K562 (cell line): Measurements from ENCODE around the gene AQP2. TPM values are rescaled to one million over a fixed set of nuclear protein-coding genes. Genes with fewer than 3 reads are reported as not detected.

ENCODE experiments used
- ARNT ChIP-seq, 2 experiments: fragments of 450-650 bp; IDR thresholded peaks; 2 replicates each; pipeline ENCODE4 v1.6.1; 2016; ENCODE audit warnings: mild to moderate bottlenecking in 1 of 2
- ZFX ChIP-seq: sonication (generic); formaldehyde crosslinking; IDR thresholded peaks from 2 replicates; pipeline ENCODE4 v1.8.0; 2022; ENCODE audit warnings: mild to moderate bottlenecking, missing genetic modification reagents, moderate library complexity
- polyA plus RNA-seq, 8 experiments: library from polyadenylated mRNA; depleted of rRNA in 4 of 8; stranded (reverse) in 5 of 8; unstranded in 3 of 8; fragments of >200 nt; fragmentation: Nextera tagmentation in 2 of 8; fragmentation: Illumina TruSeq in 1 of 8; extraction: Ambion mirVana in 2 of 8; extraction: Trizol in 1 of 8; gene quantifications; 2 replicates each; pipeline versions ENCODE4 v1.2.1 to v1.2.3, GENCODE V29; 2011 to 2014; ENCODE audit warnings: inconsistent platforms in 1 of 8, missing spikeins in 1 of 8
- total RNA-seq, 7 experiments: library from RNA; depleted of rRNA in 6 of 7; stranded (reverse); fragments of >200 nt in 6 of 7; fragmentation: Illumina TruSeq in 2 of 7; extraction: Trizol in 2 of 7; gene quantifications; 2 replicates each; pipeline versions ENCODE4 v1.2.1 to v1.2.3, GENCODE V29; 2011 to 2021; ENCODE audit warnings: low replicate concordance in 1 of 7
- TF ChIP-seq, protein P1 (sequence below): fragments of 450-650 bp; IDR thresholded peaks from 2 replicates; pipeline ENCODE4 v1.6.1; 2018; ENCODE audit not compliant: partially characterized antibody
- TF ChIP-seq, protein P2 (sequence below): IDR thresholded peaks from 2 replicates; pipeline ENCODE4 v1.6.1; 2011; ENCODE audit not compliant: insufficient read length; ENCODE audit errors: extremely low read depth

The AQP2 gene
- total and polyA plus RNA-seq, 9 of the 15 experiments (the other 6 are each of a cell fraction or from before 2014, with no cell fraction given), result not detected

GRCh38 chr12:50006754-50007442 is 56.4 kb downstream of the AQP2 start (continued):
- TF ChIP-seq, protein P1, sequence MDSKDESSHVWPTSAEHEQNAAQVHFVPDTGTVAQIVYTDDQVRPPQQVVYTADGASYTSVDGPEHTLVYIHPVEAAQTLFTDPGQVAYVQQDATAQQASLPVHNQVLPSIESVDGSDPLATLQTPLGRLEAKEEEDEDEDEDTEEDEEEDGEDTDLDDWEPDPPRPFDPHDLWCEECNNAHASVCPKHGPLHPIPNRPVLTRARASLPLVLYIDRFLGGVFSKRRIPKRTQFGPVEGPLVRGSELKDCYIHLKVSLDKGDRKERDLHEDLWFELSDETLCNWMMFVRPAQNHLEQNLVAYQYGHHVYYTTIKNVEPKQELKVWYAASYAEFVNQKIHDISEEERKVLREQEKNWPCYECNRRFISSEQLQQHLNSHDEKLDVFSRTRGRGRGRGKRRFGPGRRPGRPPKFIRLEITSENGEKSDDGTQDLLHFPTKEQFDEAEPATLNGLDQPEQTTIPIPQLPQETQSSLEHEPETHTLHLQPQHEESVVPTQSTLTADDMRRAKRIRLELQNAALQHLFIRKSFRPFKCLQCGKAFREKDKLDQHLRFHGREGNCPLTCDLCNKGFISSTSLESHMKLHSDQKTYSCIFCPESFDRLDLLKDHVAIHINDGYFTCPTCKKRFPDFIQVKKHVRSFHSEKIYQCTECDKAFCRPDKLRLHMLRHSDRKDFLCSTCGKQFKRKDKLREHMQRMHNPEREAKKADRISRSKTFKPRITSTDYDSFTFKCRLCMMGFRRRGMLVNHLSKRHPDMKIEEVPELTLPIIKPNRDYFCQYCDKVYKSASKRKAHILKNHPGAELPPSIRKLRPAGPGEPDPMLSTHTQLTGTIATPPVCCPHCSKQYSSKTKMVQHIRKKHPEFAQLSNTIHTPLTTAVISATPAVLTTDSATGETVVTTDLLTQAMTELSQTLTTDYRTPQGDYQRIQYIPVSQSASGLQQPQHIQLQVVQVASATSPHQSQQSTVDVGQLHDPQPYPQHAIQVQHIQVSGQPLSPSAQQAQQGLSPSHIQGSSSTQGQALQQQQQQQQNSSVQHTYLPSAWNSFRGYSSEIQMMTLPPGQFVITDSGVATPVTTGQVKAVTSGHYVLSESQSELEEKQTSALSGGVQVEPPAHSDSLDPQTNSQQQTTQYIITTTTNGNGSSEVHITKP, result no peak
- TF ChIP-seq, protein P2, sequence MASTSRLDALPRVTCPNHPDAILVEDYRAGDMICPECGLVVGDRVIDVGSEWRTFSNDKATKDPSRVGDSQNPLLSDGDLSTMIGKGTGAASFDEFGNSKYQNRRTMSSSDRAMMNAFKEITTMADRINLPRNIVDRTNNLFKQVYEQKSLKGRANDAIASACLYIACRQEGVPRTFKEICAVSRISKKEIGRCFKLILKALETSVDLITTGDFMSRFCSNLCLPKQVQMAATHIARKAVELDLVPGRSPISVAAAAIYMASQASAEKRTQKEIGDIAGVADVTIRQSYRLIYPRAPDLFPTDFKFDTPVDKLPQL, result no peak
- no peak for TF ChIP-seq ZFX (CRISPR knock-in tag)
- no peak for TF ChIP-seq ARNT (IDR thresholded peaks at IDR 0.05)

Other genes starting within 250 kb of the AQP2 start
Only the 7 nearest of the 13 such genes appear.
- 7.3 and 9.4 TPM in 2 replicates for gene NCKAP5L, start 122.3 kb upstream of the AQP2 start, total RNA-seq (2014; rRNA removed)
- gene NCKAP5L, start 122.3 kb upstream of the AQP2 start, total RNA-seq (2014; rRNA removed; fragmentation: Illumina TruSeq; extraction: Trizol), result 1.4 and 2.1 TPM in 2 replicates
- 4.7 and 4.9 TPM in 2 replicates for gene NCKAP5L, start 122.3 kb upstream of the AQP2 start, total RNA-seq (2015; rRNA removed; fragmentation: Illumina TruSeq; extraction: Trizol)
- 13.4 and 14.4 TPM in 2 replicates for gene NCKAP5L, start 122.3 kb upstream of the AQP2 start, total RNA-seq (2021)
- 1.7 and 3.6 TPM in 2 replicates for gene NCKAP5L, start 122.3 kb upstream of the AQP2 start, polyA plus RNA-seq (2011; rRNA removed)
- gene NCKAP5L, start 122.3 kb upstream of the AQP2 start, polyA plus RNA-seq (2014; fragmentation: Illumina TruSeq; extraction: Trizol), result 3.7 and 7.7 TPM in 2 replicates
- under 1 TPM; 0.01 to 0.04 TPM for gene NCKAP5L, start 122.3 kb upstream of the AQP2 start, polyA plus RNA-seq (2014; fragmentation: Nextera tagmentation; extraction: Ambion mirVana)
- 4.8 and 6.3 TPM in 2 replicates for gene NCKAP5L, start 122.3 kb upstream of the AQP2 start, polyA plus RNA-seq (2014; rRNA removed)
- 3.7 and 4.3 TPM in 2 replicates for gene BCDIN3D, start 107.6 kb upstream of the AQP2 start, total RNA-seq (2014; rRNA removed)
- 4.4 and 4.6 TPM in 2 replicates for gene BCDIN3D, start 107.6 kb upstream of the AQP2 start, total RNA-seq (2014; rRNA removed; fragmentation: Illumina TruSeq; extraction: Trizol)
- gene BCDIN3D, start 107.6 kb upstream of the AQP2 start, total RNA-seq (2015; rRNA removed; fragmentation: Illumina TruSeq; extraction: Trizol), result 4.9 TPM in 2 replicates
- gene BCDIN3D, start 107.6 kb upstream of the AQP2 start, total RNA-seq (2021), result 5.1 and 5.6 TPM in 2 replicates
- 3.7 and 5.6 TPM in 2 replicates for gene BCDIN3D, start 107.6 kb upstream of the AQP2 start, polyA plus RNA-seq (2011; rRNA removed)
- 5.1 and 5.9 TPM in 2 replicates for gene BCDIN3D, start 107.6 kb upstream of the AQP2 start, polyA plus RNA-seq (2014; fragmentation: Illumina TruSeq; extraction: Trizol)
- gene BCDIN3D, start 107.6 kb upstream of the AQP2 start, polyA plus RNA-seq (2014; fragmentation: Nextera tagmentation; extraction: Ambion mirVana), result 1 to 10 TPM; 6.3 to 6.9 TPM
- 5.2 and 5.8 TPM in 2 replicates for gene BCDIN3D, start 107.6 kb upstream of the AQP2 start, polyA plus RNA-seq (2014; rRNA removed)
- gene FAIM2, start 46.8 kb upstream of the AQP2 start, total RNA-seq (2014; rRNA removed), result not detected in 2 replicates
- not detected in 2 replicates for gene FAIM2, start 46.8 kb upstream of the AQP2 start, total RNA-seq (2014; rRNA removed; fragmentation: Illumina TruSeq; extraction: Trizol)
- gene FAIM2, start 46.8 kb upstream of the AQP2 start, total RNA-seq (2015; rRNA removed; fragmentation: Illumina TruSeq; extraction: Trizol), result not detected in 2 replicates
- gene FAIM2, start 46.8 kb upstream of the AQP2 start, total RNA-seq (2021), result not detected in 2 replicates
- not detected in 2 replicates for gene FAIM2, start 46.8 kb upstream of the AQP2 start, polyA plus RNA-seq (2011; rRNA removed)
- gene FAIM2, start 46.8 kb upstream of the AQP2 start, polyA plus RNA-seq (2014; fragmentation: Illumina TruSeq; extraction: Trizol), result not detected in 2 replicates
- gene FAIM2, start 46.8 kb upstream of the AQP2 start, polyA plus RNA-seq (2014; fragmentation: Nextera tagmentation; extraction: Ambion mirVana), result under 1 TPM in 1 of 2 experiments, not detected in 1; 0.10 TPM
- 0.01 TPM in 1 of 2 replicates, not detected in the other for gene FAIM2, start 46.8 kb upstream of the AQP2 start, polyA plus RNA-seq (2014; rRNA removed)
- gene AQP5, start 11.1 kb downstream of the AQP2 start, total RNA-seq (2014; rRNA removed), result not detected in 2 replicates
- gene AQP5, start 11.1 kb downstream of the AQP2 start, total RNA-seq (2014; rRNA removed; fragmentation: Illumina TruSeq; extraction: Trizol), result not detected in 2 replicates
- gene AQP5, start 11.1 kb downstream of the AQP2 start, total RNA-seq (2015; rRNA removed; fragmentation: Illumina TruSeq; extraction: Trizol), result not detected in 2 replicates
- not detected in 2 replicates for gene AQP5, start 11.1 kb downstream of the AQP2 start, total RNA-seq (2021)
- gene AQP5, start 11.1 kb downstream of the AQP2 start, polyA plus RNA-seq (2011; rRNA removed), result not detected in 2 replicates
- not detected in 2 replicates for gene AQP5, start 11.1 kb downstream of the AQP2 start, polyA plus RNA-seq (2014; fragmentation: Illumina TruSeq; extraction: Trizol)
- gene AQP5, start 11.1 kb downstream of the AQP2 start, polyA plus RNA-seq (2014; fragmentation: Nextera tagmentation; extraction: Ambion mirVana), result not detected
- not detected in 2 replicates for gene AQP5, start 11.1 kb downstream of the AQP2 start, polyA plus RNA-seq (2014; rRNA removed)
- 0.05 TPM in 1 of 2 replicates, not detected in the other for gene AQP6, start 22.2 kb downstream of the AQP2 start, total RNA-seq (2014; rRNA removed)
- gene AQP6, start 22.2 kb downstream of the AQP2 start, total RNA-seq (2014; rRNA removed; fragmentation: Illumina TruSeq; extraction: Trizol), result not detected in 2 replicates
- not detected in 2 replicates for gene AQP6, start 22.2 kb downstream of the AQP2 start, total RNA-seq (2015; rRNA removed; fragmentation: Illumina TruSeq; extraction: Trizol)
- gene AQP6, start 22.2 kb downstream of the AQP2 start, total RNA-seq (2021), result not detected in 2 replicates
- gene AQP6, start 22.2 kb downstream of the AQP2 start, polyA plus RNA-seq (2011; rRNA removed), result not detected in 2 replicates
- gene AQP6, start 22.2 kb downstream of the AQP2 start, polyA plus RNA-seq (2014; fragmentation: Illumina TruSeq; extraction: Trizol), result not detected in 2 replicates
- not detected for gene AQP6, start 22.2 kb downstream of the AQP2 start, polyA plus RNA-seq (2014; fragmentation: Nextera tagmentation; extraction: Ambion mirVana)
- gene AQP6, start 22.2 kb downstream of the AQP2 start, polyA plus RNA-seq (2014; rRNA removed), result 0.12 TPM in 1 of 2 replicates, not detected in the other
- 56.7 and 57.3 TPM in 2 replicates for gene RACGAP1, start 74.8 kb downstream of the AQP2 start, total RNA-seq (2014; rRNA removed)
- 85.1 and 93.6 TPM in 2 replicates for gene RACGAP1, start 74.8 kb downstream of the AQP2 start, total RNA-seq (2014; rRNA removed; fragmentation: Illumina TruSeq; extraction: Trizol)
- gene RACGAP1, start 74.8 kb downstream of the AQP2 start, total RNA-seq (2015; rRNA removed; fragmentation: Illumina TruSeq; extraction: Trizol), result 66.2 and 69.9 TPM in 2 replicates
- gene RACGAP1, start 74.8 kb downstream of the AQP2 start, total RNA-seq (2021), result 86.2 and 88.6 TPM in 2 replicates
- gene RACGAP1, start 74.8 kb downstream of the AQP2 start, polyA plus RNA-seq (2011; rRNA removed), result 78.6 and 92.9 TPM in 2 replicates
- gene RACGAP1, start 74.8 kb downstream of the AQP2 start, polyA plus RNA-seq (2014; fragmentation: Illumina TruSeq; extraction: Trizol), result 79.7 and 80.0 TPM in 2 replicates
- gene RACGAP1, start 74.8 kb downstream of the AQP2 start, polyA plus RNA-seq (2014; fragmentation: Nextera tagmentation; extraction: Ambion mirVana), result 10 to 100 TPM; 56.4 to 71.8 TPM
- 60.4 and 65.3 TPM in 2 replicates for gene RACGAP1, start 74.8 kb downstream of the AQP2 start, polyA plus RNA-seq (2014; rRNA removed)
- 0.45 and 0.69 TPM in 2 replicates for gene ASIC1, start 106.9 kb downstream of the AQP2 start, total RNA-seq (2014; rRNA removed)
- gene ASIC1, start 106.9 kb downstream of the AQP2 start, total RNA-seq (2014; rRNA removed; fragmentation: Illumina TruSeq; extraction: Trizol), result 0.15 and 0.22 TPM in 2 replicates
- gene ASIC1, start 106.9 kb downstream of the AQP2 start, total RNA-seq (2015; rRNA removed; fragmentation: Illumina TruSeq; extraction: Trizol), result 0.14 and 0.19 TPM in 2 replicates
- 1.2 TPM in 2 replicates for gene ASIC1, start 106.9 kb downstream of the AQP2 start, total RNA-seq (2021)
- gene ASIC1, start 106.9 kb downstream of the AQP2 start, polyA plus RNA-seq (2011; rRNA removed), result 1.7 and 2.1 TPM in 2 replicates
- gene ASIC1, start 106.9 kb downstream of the AQP2 start, polyA plus RNA-seq (2014; fragmentation: Illumina TruSeq; extraction: Trizol), result 0.97 and 1.1 TPM in 2 replicates
- gene ASIC1, start 106.9 kb downstream of the AQP2 start, polyA plus RNA-seq (2014; fragmentation: Nextera tagmentation; extraction: Ambion mirVana), result under 1 TPM; 0.01 to 0.17 TPM
- gene ASIC1, start 106.9 kb downstream of the AQP2 start, polyA plus RNA-seq (2014; rRNA removed), result 0.81 and 1.2 TPM in 2 replicates